Measurements from ENCODE around the gene CCDC141.

DNA sequence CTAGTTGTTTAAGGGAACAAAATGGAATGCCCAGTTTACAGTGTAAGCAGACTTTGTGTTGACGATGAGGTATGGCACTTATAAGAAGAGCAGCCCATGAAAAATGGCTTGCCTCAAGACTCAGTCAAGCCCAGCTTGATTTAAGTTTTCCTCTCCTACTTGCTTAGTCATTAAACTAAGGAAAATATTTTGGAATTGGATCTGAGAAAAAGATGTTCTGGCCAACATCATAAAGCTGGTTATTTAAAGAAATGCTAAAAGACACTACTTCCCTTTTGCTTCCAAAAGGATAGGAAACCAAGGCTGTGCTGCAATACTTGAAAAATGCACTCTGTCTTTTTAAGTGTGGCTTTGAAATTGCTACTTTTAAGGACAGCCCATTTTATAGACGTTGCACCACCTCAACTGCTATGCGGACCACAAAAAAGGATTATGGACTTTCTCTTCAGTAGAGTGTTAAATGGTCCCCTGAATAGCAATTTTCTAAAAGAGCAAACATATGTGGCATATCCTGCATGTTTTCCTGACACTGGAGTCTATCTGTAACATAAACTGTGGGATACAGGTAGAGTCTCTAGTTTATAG, 32.1 kb downstream of the CCDC141 start:
- TF ChIP-seq, protein P1, sequence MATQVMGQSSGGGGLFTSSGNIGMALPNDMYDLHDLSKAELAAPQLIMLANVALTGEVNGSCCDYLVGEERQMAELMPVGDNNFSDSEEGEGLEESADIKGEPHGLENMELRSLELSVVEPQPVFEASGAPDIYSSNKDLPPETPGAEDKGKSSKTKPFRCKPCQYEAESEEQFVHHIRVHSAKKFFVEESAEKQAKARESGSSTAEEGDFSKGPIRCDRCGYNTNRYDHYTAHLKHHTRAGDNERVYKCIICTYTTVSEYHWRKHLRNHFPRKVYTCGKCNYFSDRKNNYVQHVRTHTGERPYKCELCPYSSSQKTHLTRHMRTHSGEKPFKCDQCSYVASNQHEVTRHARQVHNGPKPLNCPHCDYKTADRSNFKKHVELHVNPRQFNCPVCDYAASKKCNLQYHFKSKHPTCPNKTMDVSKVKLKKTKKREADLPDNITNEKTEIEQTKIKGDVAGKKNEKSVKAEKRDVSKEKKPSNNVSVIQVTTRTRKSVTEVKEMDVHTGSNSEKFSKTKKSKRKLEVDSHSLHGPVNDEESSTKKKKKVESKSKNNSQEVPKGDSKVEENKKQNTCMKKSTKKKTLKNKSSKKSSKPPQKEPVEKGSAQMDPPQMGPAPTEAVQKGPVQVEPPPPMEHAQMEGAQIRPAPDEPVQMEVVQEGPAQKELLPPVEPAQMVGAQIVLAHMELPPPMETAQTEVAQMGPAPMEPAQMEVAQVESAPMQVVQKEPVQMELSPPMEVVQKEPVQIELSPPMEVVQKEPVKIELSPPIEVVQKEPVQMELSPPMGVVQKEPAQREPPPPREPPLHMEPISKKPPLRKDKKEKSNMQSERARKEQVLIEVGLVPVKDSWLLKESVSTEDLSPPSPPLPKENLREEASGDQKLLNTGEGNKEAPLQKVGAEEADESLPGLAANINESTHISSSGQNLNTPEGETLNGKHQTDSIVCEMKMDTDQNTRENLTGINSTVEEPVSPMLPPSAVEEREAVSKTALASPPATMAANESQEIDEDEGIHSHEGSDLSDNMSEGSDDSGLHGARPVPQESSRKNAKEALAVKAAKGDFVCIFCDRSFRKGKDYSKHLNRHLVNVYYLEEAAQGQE (IDR thresholded peaks at IDR 0.05; ENCODE audit: insufficient read depth in 1 of 2, low read depth in 2 of 2, low read length in 2 of 2): no peak
- TF ChIP-seq POLR2AphosphoS5 (IDR thresholded peaks at IDR 0.05; ENCODE audit: low read depth, low read length): no peak
- no peak for TF ChIP-seq SIN3A (IDR thresholded peaks at IDR 0.05; ENCODE audit: borderline replicate concordance, insufficient read depth, low read length)
- no peak for TF ChIP-seq TAF1 (IDR thresholded peaks at IDR 0.05; ENCODE audit: borderline replicate concordance, insufficient read depth, low read length)
- no peak for TF ChIP-seq FOXP2 (optimal IDR thresholded peaks at IDR 0.05; ENCODE audit: borderline replicate concordance, extremely low read depth, extremely low read length, insufficient read depth)
